HepG2 (cell line): ENCODE results near the gene NSD1. TPM values are rescaled to one million over a fixed set of nuclear protein-coding genes. Genes with fewer than 3 reads are reported as not detected.

Experiments used
- ATAC-seq: fragments of 200-7000 bp; cut with Tn5 transposase; 3 replicates; pipeline ENCODE4 v1.9.1; 2020; ENCODE audit warnings: mild to moderate bottlenecking, moderate library complexity
- BruUV-seq: library from RNA; stranded (reverse); fragments of 400-500 nt; replicated peaks from 2 replicates; lab custom pipeline; 2021; lab: Mats Ljungman, UMichigan
- CTCF ChIA-PET: fragments of 300-600 bp; formaldehyde crosslinking; extraction: SDS; loops from one replicate; lab custom pipeline; 2021; ENCODE audit warnings: low total read pairs, inconsistent platforms, low intra/inter-chr PET ratio; lab: Yijun Ruan, JAX
- POLR2A ChIA-PET: fragments of 350-600 bp; sonication (Branson Sonifier 250); formaldehyde crosslinking; loops from one replicate; lab custom pipeline; 2020; ENCODE audit warnings: antibody characterized with exemption, inconsistent platforms; lab: Yijun Ruan, JAX
- DNase-seq: peaks from one replicate; pipeline ENCODE4 v3.0.0-alpha.2; 2015; ENCODE audit warnings: low spot score
- FAIRE-seq: peaks from 3 replicates; lab custom pipeline; 2011; peaks lifted over from hg19 to GRCh38; lab: Jason Lieb, UNC
- H2AFZ ChIP-seq: one replicate; pipeline ENCODE4 v1.6.1; 2011; ENCODE audit warnings: low read length, inconsistent platforms
- H3K27ac ChIP-seq: fragments of 300-600 bp; 3 replicates; pipeline ENCODE4 v1.8.0; 2011; ENCODE audit warnings: mixed run types, mild to moderate bottlenecking, mixed read lengths, low read length, inconsistent platforms; ENCODE audit not compliant: insufficient read depth; ENCODE audit errors: extremely low read length
- H3K27me3 ChIP-seq, 2 experiments: fragments of 200-600 bp in 1 of 2; 2 replicates in 1 of 2; 3 replicates in 1 of 2; pipeline versions ENCODE4 v1.6.0 to v1.8.0; 2011; ENCODE audit warnings: low read length in 2 of 2, mild to moderate bottlenecking in 2 of 2, moderate library complexity in 2 of 2, inconsistent platforms in 1 of 2; ENCODE audit not compliant: insufficient read depth in 2 of 2, control insufficient read depth in 1 of 2
- H3K36me3 ChIP-seq, 2 experiments: fragments of 200-600 bp in 1 of 2; replicated peaks in 1 of 2; 2 replicates in 1 of 2; 3 replicates in 1 of 2; pipeline versions ENCODE4 v1.5.1 to v1.8.0; 2011; ENCODE audit warnings: low read length in 2 of 2, inconsistent platforms in 1 of 2; ENCODE audit not compliant: insufficient read depth in 2 of 2, control insufficient read depth in 1 of 2
- H3K4me1 ChIP-seq: 2 replicates; pipeline ENCODE4 v1.5.1; 2012; ENCODE audit warnings: low read length, inconsistent platforms; ENCODE audit not compliant: insufficient read depth
- H3K4me2 ChIP-seq: 2 replicates; pipeline ENCODE4 v1.6.0; 2011; ENCODE audit warnings: low read depth, low read length, inconsistent platforms
- H3K4me3 ChIP-seq, 3 experiments: fragments of 200-600 bp in 1 of 3; sonication (generic), shearing (Covaris generic) in 1 of 3; replicated peaks in 1 of 3; 2 replicates each; pipeline ENCODE4 v1.5.1; 2011 to 2016; ENCODE audit warnings: low read length in 3 of 3, inconsistent platforms in 2 of 3, low read depth in 2 of 3, mild to moderate bottlenecking in 2 of 3, control low read depth in 1 of 3, mixed read lengths in 1 of 3; ENCODE audit not compliant: insufficient read depth in 1 of 3
- H3K79me2 ChIP-seq: one replicate; pipeline ENCODE4 v1.6.1; 2011; ENCODE audit warnings: low read length, inconsistent platforms; ENCODE audit not compliant: insufficient read depth
- H3K9ac ChIP-seq: 2 replicates; pipeline ENCODE4 v1.6.0; 2011; ENCODE audit warnings: mild to moderate bottlenecking, low read depth, low read length, inconsistent platforms; ENCODE audit not compliant: insufficient read depth
- H3K9me3 ChIP-seq: 2 replicates; pipeline ENCODE4 v1.5.1; 2012; ENCODE audit warnings: mild to moderate bottlenecking, low read length
- H4K20me1 ChIP-seq: 2 replicates; pipeline ENCODE4 v1.6.0; 2011; ENCODE audit warnings: inconsistent platforms, mild to moderate bottlenecking, low read length, moderate library complexity; ENCODE audit not compliant: insufficient read depth
- GLI4 ChIP-seq: sonication (generic); formaldehyde crosslinking; IDR thresholded peaks from 2 replicates; pipeline ENCODE4 v1.5.1; 2020; ENCODE audit warnings: missing genetic modification reagents, mild to moderate bottlenecking, moderate library complexity, borderline replicate concordance
- HOXA3 ChIP-seq: sonication (generic); formaldehyde crosslinking; IDR thresholded peaks from 2 replicates; pipeline ENCODE4 v1.5.0; 2020; ENCODE audit warnings: missing genetic modification reagents
- NFKB2 ChIP-seq: sonication (generic); formaldehyde crosslinking; IDR thresholded peaks from 2 replicates; pipeline ENCODE4 v1.4.0; 2020; ENCODE audit warnings: missing genetic modification reagents, borderline replicate concordance
- WGBS: methylation state at CpG from one replicate; pipeline ENCODE4 v1.1.6; 2017; ENCODE audit warnings: low lambda C conversion rate; 5-methylcytosine and 5-hydroxymethylcytosine counted together
- in situ Hi-C: cut with HindIII; loops from 2 replicates; pipeline ENCODE4 v1.10.0; 2017; ENCODE audit warnings: low pct_unique_long_range_greater_than_20kb; ENCODE audit not compliant: extremely low pct_ligation_motif_present
- intact Hi-C: fragments of 100-400 bp; cut with micrococcal nuclease; formaldehyde crosslinking; loops from one replicate; pipeline ENCODE4 v1.10.0; 2022; ENCODE audit not compliant: unreplicated experiment
- polyA plus RNA-seq, 8 experiments: library from polyadenylated mRNA; depleted of rRNA in 3 of 8; stranded (reverse) in 7 of 8; unstranded in 1 of 8; fragments of >200 nt; fragmentation: Illumina TruSeq in 4 of 8; extraction: Trizol in 4 of 8; gene quantifications; 2 replicates each; pipeline versions ENCODE4 v1.2.1 to v1.2.3, GENCODE V29; 2011 to 2016; ENCODE audit warnings: low read depth in 4 of 8, missing spikeins in 1 of 8, mixed read lengths in 1 of 8; ENCODE audit not compliant: insufficient read depth in 1 of 8
- total RNA-seq, 5 experiments: library from RNA; depleted of rRNA; stranded (reverse); fragments of >200 nt; fragmentation: Illumina TruSeq; extraction: Trizol; gene quantifications; 2 replicates each; pipeline ENCODE4 v1.2.3, GENCODE V29; 2016; ENCODE audit warnings: low read depth in 1 of 5
- TF ChIP-seq, protein P1 (sequence below): sonication (generic); formaldehyde crosslinking; IDR thresholded peaks from 2 replicates; pipeline ENCODE4 v1.4.0; 2020; ENCODE audit warnings: missing genetic modification reagents, low read depth, mild to moderate bottlenecking, borderline replicate concordance
- TF ChIP-seq, protein P2 (sequence below): sonication (generic); formaldehyde crosslinking; IDR thresholded peaks from 2 replicates; pipeline ENCODE4 v1.4.0; 2020; ENCODE audit warnings: mild to moderate bottlenecking, missing genetic modification reagents
- TF ChIP-seq, protein P3 (sequence below): sonication (generic); formaldehyde crosslinking; IDR thresholded peaks from 2 replicates; pipeline ENCODE4 v1.9.0; 2021; ENCODE audit warnings: missing genetic modification reagents, borderline replicate concordance

The NSD1 gene
- total and polyA plus RNA-seq, 2 of the 13 experiments (the other 11 are each of a cell fraction or from before 2014, with no cell fraction given) = 0.01 to 0.09 TPM

DNA sequence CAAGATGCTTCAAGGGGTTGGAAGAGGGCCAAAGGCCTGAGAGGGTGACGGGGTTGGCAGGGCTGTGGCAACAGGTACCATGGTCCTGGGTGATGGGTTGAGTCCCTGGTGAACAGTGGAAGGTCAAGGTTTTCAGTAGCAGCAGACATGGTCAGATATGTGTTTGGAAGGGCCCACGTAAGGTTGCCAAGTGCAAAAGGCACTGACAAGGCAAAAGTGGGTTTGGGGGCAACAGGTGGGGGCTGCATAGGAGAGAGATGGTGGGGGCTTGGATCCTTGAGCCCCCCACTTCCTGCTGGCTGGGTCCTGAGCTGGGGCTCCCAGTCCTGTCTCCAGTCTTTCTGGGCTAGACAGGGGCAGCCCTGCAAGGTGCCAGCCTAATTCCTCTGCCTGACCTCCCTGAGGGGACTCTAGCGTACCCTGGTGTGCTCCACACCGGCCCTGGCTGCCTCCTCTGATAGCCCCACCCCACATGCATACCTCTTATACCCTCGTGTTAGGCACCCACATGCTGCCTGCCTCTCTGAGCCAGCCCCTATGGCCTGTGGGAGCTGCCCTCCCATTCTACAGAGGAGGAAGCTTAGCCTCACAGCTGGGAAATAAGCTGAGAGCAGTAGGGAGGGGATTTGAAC is 20.9 kb upstream of the NSD1 start:
- Histone ChIP-seq H3K27me3 (no peaks in the 10 kb centered on the region), H2AFZ (no peak overlapping the region), H3K4me3 (no peak overlapping the region), H3K9ac (no peak overlapping the region), H3K4me2 (no peak overlapping the region), H3K79me2 (no peaks in the 10 kb centered on the region), H4K20me1 (no peaks in the 10 kb centered on the region), H3K9me3 (no peaks in the 10 kb centered on the region), H3K36me3 (no peaks in the 10 kb centered on the region)
- 22% methylated on average over 5 of the region's 5 CpGs for WGBS
- FAIRE-seq (no peak), ATAC-seq (no peak)
- CTCF ChIA-PET = interaction anchor here (1.5 to 4.6 kb wide), 2 partner anchors 26 to 41 kb away, joined by 10 to 54 read pairs; partner anchors contain the start of gene FGFR4
- TF ChIP-seq NFKB2 (CRISPR knock-in tag) (0 out of 2 replicates have a peak, but pooled peaks have one; percentile 28), GLI4 (CRISPR knock-in tag) (no peak)
- TF ChIP-seq, all 625 proteins: peak for 1
- POLR2A ChIA-PET = interaction anchor here (0.9 to 13.2 kb wide), 3 partner anchors 25 to 107 kb away, joined by 3 to 293 read pairs (median 13); partner anchors contain the start of gene FGFR4
- DNase-seq = no peak
- peaks cover 62% of the 10 kb centered on the region for H3K4me1 ChIP-seq
- no TSS peak for BruUV-seq
- no peak overlapping the region for H3K27ac ChIP-seq
- in situ Hi-C loops = loop anchor here (5.0 to 25.0 kb wide), 3 partner anchors 40 to 350 kb away; partner anchors contain the start of genes DBN1, PRELID1 and RAB24
- intact Hi-C loops = loop anchor here (1.0 kb wide), 1 partner anchor 40 kb away; no protein-coding TSS in a partner anchor

DNA sequence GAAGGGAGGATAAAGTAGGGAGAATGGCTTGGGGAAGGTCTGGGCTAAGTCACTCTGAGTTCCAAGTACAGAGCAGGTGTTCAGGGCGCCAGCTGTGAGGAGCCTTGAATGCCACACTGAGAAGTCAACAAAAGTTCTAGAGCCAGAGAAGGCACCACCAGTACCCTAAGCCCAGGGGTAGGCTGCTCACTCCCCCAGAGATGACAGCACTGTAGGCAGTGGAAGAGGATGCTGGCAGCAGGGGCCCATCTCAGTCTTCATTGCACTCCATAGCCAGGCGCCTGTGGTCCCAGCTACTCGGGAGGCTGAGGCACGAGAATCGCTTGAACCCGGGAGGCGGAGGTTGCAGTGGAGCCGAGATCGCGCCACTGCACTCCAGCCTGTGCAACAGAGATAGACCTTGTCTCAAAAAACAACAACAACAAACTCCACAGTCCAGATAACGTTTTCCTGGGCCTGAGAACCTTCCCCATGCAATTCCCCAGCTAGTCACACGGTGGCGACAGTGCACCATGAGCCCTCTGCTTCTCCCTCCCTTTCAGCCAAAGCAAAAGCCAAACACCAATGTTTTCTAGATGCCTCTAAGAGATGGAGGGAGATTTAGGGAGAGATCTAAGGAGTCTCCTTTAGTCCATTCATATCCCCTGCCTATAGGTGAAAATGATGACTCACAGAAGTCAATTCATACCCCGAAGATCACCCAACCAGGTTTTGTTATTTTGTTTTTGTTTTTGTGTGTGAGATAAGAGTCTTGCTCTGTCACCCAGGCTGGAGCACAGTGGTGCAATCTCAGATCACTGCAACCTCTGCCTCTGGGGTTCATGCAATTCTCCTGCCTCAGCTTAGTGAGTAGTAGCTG is 19.8 kb upstream of the NSD1 start:
- DNase-seq (peak; percentile 62), FAIRE-seq (peak; percentile 87), ATAC-seq (peak; percentile 52)
- Histone ChIP-seq H3K9me3 (no peaks in the 10 kb centered on the region), H3K4me3 (peak overlapping the region in 1 of 3 experiments; percentile 58; a peak in 1 of 6 replicates), H3K4me1 (peaks cover 57% of the 10 kb centered on the region), H3K9ac (no peak overlapping the region), H3K27ac (no peak overlapping the region), H3K36me3 (no peaks in the 10 kb centered on the region), H4K20me1 (no peaks in the 10 kb centered on the region), H3K27me3 (no peaks in the 10 kb centered on the region), H3K4me2 (peak overlapping the region; percentile 68), H2AFZ (no peak overlapping the region), H3K79me2 (no peaks in the 10 kb centered on the region)
- POLR2A ChIA-PET = interaction anchor here (0.7 to 13.2 kb wide), 7 partner anchors 19 to 341 kb away, joined by 3 to 293 read pairs (median 4); partner anchors contain the start of genes FGFR4, PRELID1 and RAB24
- 17% methylated on average over 6 of the region's 14 CpGs for WGBS
- no TSS peak for BruUV-seq
- in situ Hi-C loops = loop anchor here (5.0 to 25.0 kb wide), 3 partner anchors 41 to 349 kb away; partner anchors contain the start of genes DBN1, PRELID1 and RAB24
- intact Hi-C loops = loop anchor here (2.0 kb wide), 1 partner anchor 189 kb away; the partner anchor contains the start of genes PRELID1 and RAB24
- CTCF ChIA-PET = interaction anchor here (0.6 to 4.6 kb wide), 5 partner anchors 26 to 387 kb away, joined by 3 to 54 read pairs (median 5); no protein-coding TSS in a partner anchor
- TF ChIP-seq, protein P1, sequence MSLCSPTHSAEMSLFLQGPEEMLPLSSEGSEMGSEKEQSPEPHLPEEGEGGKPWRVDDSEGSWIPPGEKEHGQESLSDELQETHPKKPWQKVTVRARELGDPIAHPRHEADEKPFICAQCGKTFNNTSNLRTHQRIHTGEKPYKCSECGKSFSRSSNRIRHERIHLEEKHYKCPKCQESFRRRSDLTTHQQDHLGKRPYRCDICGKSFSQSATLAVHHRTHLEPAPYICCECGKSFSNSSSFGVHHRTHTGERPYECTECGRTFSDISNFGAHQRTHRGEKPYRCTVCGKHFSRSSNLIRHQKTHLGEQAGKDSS = peak; percentile 31; the same call in 1 of the 2 replicates
- TF ChIP-seq, protein P2, sequence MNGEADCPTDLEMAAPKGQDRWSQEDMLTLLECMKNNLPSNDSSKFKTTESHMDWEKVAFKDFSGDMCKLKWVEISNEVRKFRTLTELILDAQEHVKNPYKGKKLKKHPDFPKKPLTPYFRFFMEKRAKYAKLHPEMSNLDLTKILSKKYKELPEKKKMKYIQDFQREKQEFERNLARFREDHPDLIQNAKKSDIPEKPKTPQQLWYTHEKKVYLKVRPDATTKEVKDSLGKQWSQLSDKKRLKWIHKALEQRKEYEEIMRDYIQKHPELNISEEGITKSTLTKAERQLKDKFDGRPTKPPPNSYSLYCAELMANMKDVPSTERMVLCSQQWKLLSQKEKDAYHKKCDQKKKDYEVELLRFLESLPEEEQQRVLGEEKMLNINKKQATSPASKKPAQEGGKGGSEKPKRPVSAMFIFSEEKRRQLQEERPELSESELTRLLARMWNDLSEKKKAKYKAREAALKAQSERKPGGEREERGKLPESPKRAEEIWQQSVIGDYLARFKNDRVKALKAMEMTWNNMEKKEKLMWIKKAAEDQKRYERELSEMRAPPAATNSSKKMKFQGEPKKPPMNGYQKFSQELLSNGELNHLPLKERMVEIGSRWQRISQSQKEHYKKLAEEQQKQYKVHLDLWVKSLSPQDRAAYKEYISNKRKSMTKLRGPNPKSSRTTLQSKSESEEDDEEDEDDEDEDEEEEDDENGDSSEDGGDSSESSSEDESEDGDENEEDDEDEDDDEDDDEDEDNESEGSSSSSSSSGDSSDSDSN (CRISPR knock-in tag) = 0 out of 2 replicates have a peak, but pooled peaks have one; percentile 8
- TF ChIP-seq, protein P3, sequence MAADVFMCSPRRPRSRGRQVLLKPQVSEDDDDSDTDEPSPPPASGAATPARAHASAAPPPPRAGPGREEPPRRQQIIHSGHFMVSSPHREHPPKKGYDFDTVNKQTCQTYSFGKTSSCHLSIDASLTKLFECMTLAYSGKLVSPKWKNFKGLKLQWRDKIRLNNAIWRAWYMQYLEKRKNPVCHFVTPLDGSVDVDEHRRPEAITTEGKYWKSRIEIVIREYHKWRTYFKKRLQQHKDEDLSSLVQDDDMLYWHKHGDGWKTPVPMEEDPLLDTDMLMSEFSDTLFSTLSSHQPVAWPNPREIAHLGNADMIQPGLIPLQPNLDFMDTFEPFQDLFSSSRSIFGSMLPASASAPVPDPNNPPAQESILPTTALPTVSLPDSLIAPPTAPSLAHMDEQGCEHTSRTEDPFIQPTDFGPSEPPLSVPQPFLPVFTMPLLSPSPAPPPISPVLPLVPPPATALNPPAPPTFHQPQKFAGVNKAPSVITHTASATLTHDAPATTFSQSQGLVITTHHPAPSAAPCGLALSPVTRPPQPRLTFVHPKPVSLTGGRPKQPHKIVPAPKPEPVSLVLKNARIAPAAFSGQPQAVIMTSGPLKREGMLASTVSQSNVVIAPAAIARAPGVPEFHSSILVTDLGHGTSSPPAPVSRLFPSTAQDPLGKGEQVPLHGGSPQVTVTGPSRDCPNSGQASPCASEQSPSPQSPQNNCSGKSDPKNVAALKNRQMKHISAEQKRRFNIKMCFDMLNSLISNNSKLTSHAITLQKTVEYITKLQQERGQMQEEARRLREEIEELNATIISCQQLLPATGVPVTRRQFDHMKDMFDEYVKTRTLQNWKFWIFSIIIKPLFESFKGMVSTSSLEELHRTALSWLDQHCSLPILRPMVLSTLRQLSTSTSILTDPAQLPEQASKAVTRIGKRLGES (CRISPR knock-in tag) = no peak
- 0 out of 2 replicates have a peak, but pooled peaks have one; percentile 18 for TF ChIP-seq HOXA3 (CRISPR knock-in tag)
